H9 (cell line): ENCODE results near the gene DHCR7. TPM values are rescaled to one million over a fixed set of nuclear protein-coding genes. Genes with fewer than 3 reads are reported as not detected.

ENCODE experiments used
- DNase-seq: peaks from one replicate; pipeline ENCODE4 v3.0.0-alpha.2; 2017
- H2AFZ ChIP-seq: one replicate; pipeline ENCODE4 v1.6.1; 2013; ENCODE audit warnings: mild to moderate bottlenecking, low read length, control low read depth, moderate library complexity
- H2AK5ac ChIP-seq: 2 replicates; pipeline ENCODE4 v1.6.1; 2013; ENCODE audit warnings: low read length, control low read depth, mixed read lengths; ENCODE audit not compliant: insufficient read length
- H2BK120ac ChIP-seq: one replicate; pipeline ENCODE4 v1.6.1; 2013; ENCODE audit warnings: low read depth, mild to moderate bottlenecking, low read length, control low read depth, inconsistent platforms; ENCODE audit not compliant: poor library complexity, severe bottlenecking
- H2BK12ac ChIP-seq: 2 replicates; pipeline ENCODE4 v1.6.1; 2013; ENCODE audit warnings: low read length, control low read depth, mixed read lengths, low read depth; ENCODE audit not compliant: insufficient read length
- H2BK15ac ChIP-seq: 2 replicates; pipeline ENCODE4 v1.6.1; 2013; ENCODE audit warnings: low read depth, low read length, control low read depth
- H2BK20ac ChIP-seq: one replicate; pipeline ENCODE4 v1.6.1; 2013; ENCODE audit warnings: low read depth, mild to moderate bottlenecking, low read length, control low read depth, inconsistent platforms; ENCODE audit not compliant: poor library complexity, severe bottlenecking
- H2BK5ac ChIP-seq: 2 replicates; pipeline ENCODE4 v1.6.1; 2013; ENCODE audit warnings: low read length, control low read depth, mixed read lengths; ENCODE audit not compliant: insufficient read length
- H3K14ac ChIP-seq: 2 replicates; pipeline ENCODE4 v1.6.1; 2013; ENCODE audit warnings: low read length, control low read depth; ENCODE audit not compliant: insufficient read depth
- H3K18ac ChIP-seq: 2 replicates; pipeline ENCODE4 v1.6.1; 2013; ENCODE audit warnings: low read depth, mild to moderate bottlenecking, mixed read lengths, low read length, control low read depth; ENCODE audit not compliant: insufficient read length
- H3K23ac ChIP-seq: 2 replicates; pipeline ENCODE4 v1.6.1; 2013; ENCODE audit warnings: low read length, control low read depth, mixed read lengths, low read depth; ENCODE audit not compliant: insufficient read length
- H3K23me2 ChIP-seq: 2 replicates; pipeline ENCODE4 v1.6.1; 2013; ENCODE audit warnings: low read depth, mild to moderate bottlenecking, mixed read lengths, low read length, control low read depth; ENCODE audit not compliant: insufficient read length, poor library complexity, severe bottlenecking
- H3K27ac ChIP-seq: 2 replicates; pipeline ENCODE4 v1.5.1; 2013; ENCODE audit warnings: low read length, control low read depth, mixed read lengths, low read depth; ENCODE audit not compliant: insufficient read length
- H3K27me3 ChIP-seq: 2 replicates; pipeline ENCODE4 v1.6.1; 2013; ENCODE audit warnings: low read length, control low read depth, inconsistent platforms; ENCODE audit not compliant: insufficient read depth
- H3K4ac ChIP-seq: 2 replicates; pipeline ENCODE4 v1.6.1; 2013; ENCODE audit warnings: low read depth, mild to moderate bottlenecking, control low read depth, inconsistent platforms, low read length, moderate library complexity
- H3K4me1 ChIP-seq: 2 replicates; pipeline ENCODE4 v1.6.1; 2013; ENCODE audit warnings: low read length, control low read depth, inconsistent platforms; ENCODE audit not compliant: insufficient read depth
- H3K4me2 ChIP-seq: 2 replicates; pipeline ENCODE4 v1.6.1; 2013; ENCODE audit warnings: low read length, control low read depth, mixed read lengths; ENCODE audit not compliant: insufficient read length, insufficient read depth
- H3K56ac ChIP-seq: 2 replicates; pipeline ENCODE4 v1.6.1; 2013; ENCODE audit warnings: low read depth, mild to moderate bottlenecking, mixed read lengths, low read length, control low read depth; ENCODE audit not compliant: insufficient read length
- H3K79me1 ChIP-seq: 2 replicates; pipeline ENCODE4 v1.6.1; 2013; ENCODE audit warnings: low read depth, mild to moderate bottlenecking, moderate library complexity, low read length, control low read depth, inconsistent platforms; ENCODE audit not compliant: insufficient read depth, poor library complexity, severe bottlenecking
- H3K79me2 ChIP-seq: 2 replicates; pipeline ENCODE4 v1.6.1; 2013; ENCODE audit warnings: low read length, control low read depth, inconsistent platforms; ENCODE audit not compliant: insufficient read depth
- H3K9ac ChIP-seq: 2 replicates; pipeline ENCODE4 v1.6.1; 2013; ENCODE audit warnings: low read length, control low read depth, mixed read lengths; ENCODE audit not compliant: insufficient read length; ENCODE audit errors: extremely low read depth
- H3K9me3 ChIP-seq: one replicate; pipeline ENCODE4 v1.6.1; 2013; ENCODE audit warnings: low read depth, low read length, inconsistent platforms; ENCODE audit not compliant: control insufficient read depth
- H3T11ph ChIP-seq: one replicate; pipeline ENCODE4 v1.6.1; 2013; ENCODE audit warnings: mild to moderate bottlenecking, low read length, control low read depth, inconsistent platforms
- H4K20me1 ChIP-seq: one replicate; pipeline ENCODE4 v1.6.1; 2013; ENCODE audit not compliant: control insufficient read depth, insufficient read length, insufficient read depth
- H4K5ac ChIP-seq: 2 replicates; pipeline ENCODE4 v1.6.1; 2013; ENCODE audit warnings: low read depth, mild to moderate bottlenecking, mixed read lengths, low read length, control low read depth; ENCODE audit not compliant: insufficient read length
- H4K8ac ChIP-seq: replicated peaks from 2 replicates; pipeline ENCODE4 v1.6.1; 2013; ENCODE audit warnings: low read length, control low read depth, mixed read lengths, low read depth; ENCODE audit not compliant: insufficient read length
- H4K91ac ChIP-seq: 2 replicates; pipeline ENCODE4 v1.6.1; 2013; ENCODE audit warnings: low read depth, mild to moderate bottlenecking, moderate library complexity, mixed read lengths, low read length, control low read depth; ENCODE audit not compliant: insufficient read length
- H3K27ac Mint-ChIP-seq, 3 experiments: 2 replicates in 2 of 3; 3 replicates in 1 of 3; pipeline ENCODE4 v1.8.0; 2020 to 2021; ENCODE audit warnings: mixed read lengths in 3 of 3, mild to moderate bottlenecking in 1 of 3, moderate library complexity in 1 of 3
- H3K27me3 Mint-ChIP-seq: 2 replicates; pipeline ENCODE4 v1.8.0; 2021; ENCODE audit warnings: low read depth, mild to moderate bottlenecking, moderate library complexity, mixed read lengths
- H3K36me3 Mint-ChIP-seq, 3 experiments: 2 replicates in 2 of 3; 3 replicates in 1 of 3; pipeline ENCODE4 v1.8.0; 2020 to 2021; ENCODE audit warnings: low read depth in 3 of 3, mixed read lengths in 3 of 3; ENCODE audit not compliant: insufficient read depth in 1 of 3
- H3K4me1 Mint-ChIP-seq, 2 experiments: 2 replicates each; pipeline ENCODE4 v1.8.0; 2020; ENCODE audit warnings: mixed read lengths in 2 of 2
- H3K4me3 Mint-ChIP-seq, 2 experiments: 2 replicates in 1 of 2; 3 replicates in 1 of 2; pipeline ENCODE4 v1.8.0; 2020 to 2021; ENCODE audit warnings: mild to moderate bottlenecking in 2 of 2, mixed read lengths in 2 of 2, moderate library complexity in 1 of 2
- H3K9me3 Mint-ChIP-seq, 2 experiments: 2 replicates in 1 of 2; 3 replicates in 1 of 2; pipeline ENCODE4 v1.8.0; 2020; ENCODE audit warnings: mild to moderate bottlenecking in 2 of 2, mixed read lengths in 2 of 2, moderate library complexity in 1 of 2
- whole genome bisulfite sequencing: extraction: QIAGEN DNeasy Blood & Tissue Kit; methylation state at CpG from one replicate; pipeline ENCODE4 v1.1.7; 2013; ENCODE audit warnings: missing lambda C conversion rate, low lambda C conversion rate, mixed read lengths; ENCODE audit not compliant: insufficient read length; ENCODE audit errors: extremely low coverage; 5-methylcytosine and 5-hydroxymethylcytosine counted together
- total RNA-seq: library from RNA; stranded (reverse); gene quantifications from 2 replicates; pipeline ENCODE4 v1.2.1, GENCODE V29; 2021
- TF ChIP-seq, protein P1 (sequence below): fragments of 200-600 bp; sonication (generic); conservative IDR thresholded peaks from 3 replicates; pipeline ENCODE4 v1.8.0; 2021; ENCODE audit warnings: antibody characterized with exemption, mild to moderate bottlenecking

Gene DHCR7
- total RNA-seq, 1 experiment from 2014 or later = 124 TPM

GRCh38 chr11:71400216-71400615, 48.0 kb downstream of the DHCR7 start:
- no peak overlapping the region for H2AK5ac ChIP-seq
- H4K8ac ChIP-seq = no peak overlapping the region
- no peak for DNase-seq
- no peak overlapping the region for H2AFZ ChIP-seq
- no peaks in the 10 kb centered on the region for H4K20me1 ChIP-seq
- no peak overlapping the region for H3T11ph ChIP-seq
- H3K27me3 Mint-ChIP-seq = peaks cover 25% of the 10 kb centered on the region
- no peak overlapping the region for H2BK5ac ChIP-seq
- no peak overlapping the region for H3K4ac ChIP-seq
- TF ChIP-seq, protein P1, sequence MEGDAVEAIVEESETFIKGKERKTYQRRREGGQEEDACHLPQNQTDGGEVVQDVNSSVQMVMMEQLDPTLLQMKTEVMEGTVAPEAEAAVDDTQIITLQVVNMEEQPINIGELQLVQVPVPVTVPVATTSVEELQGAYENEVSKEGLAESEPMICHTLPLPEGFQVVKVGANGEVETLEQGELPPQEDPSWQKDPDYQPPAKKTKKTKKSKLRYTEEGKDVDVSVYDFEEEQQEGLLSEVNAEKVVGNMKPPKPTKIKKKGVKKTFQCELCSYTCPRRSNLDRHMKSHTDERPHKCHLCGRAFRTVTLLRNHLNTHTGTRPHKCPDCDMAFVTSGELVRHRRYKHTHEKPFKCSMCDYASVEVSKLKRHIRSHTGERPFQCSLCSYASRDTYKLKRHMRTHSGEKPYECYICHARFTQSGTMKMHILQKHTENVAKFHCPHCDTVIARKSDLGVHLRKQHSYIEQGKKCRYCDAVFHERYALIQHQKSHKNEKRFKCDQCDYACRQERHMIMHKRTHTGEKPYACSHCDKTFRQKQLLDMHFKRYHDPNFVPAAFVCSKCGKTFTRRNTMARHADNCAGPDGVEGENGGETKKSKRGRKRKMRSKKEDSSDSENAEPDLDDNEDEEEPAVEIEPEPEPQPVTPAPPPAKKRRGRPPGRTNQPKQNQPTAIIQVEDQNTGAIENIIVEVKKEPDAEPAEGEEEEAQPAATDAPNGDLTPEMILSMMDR = no peak
- H3K79me1 ChIP-seq = no peaks in the 10 kb centered on the region
- H3K23me2 ChIP-seq = no peaks in the 10 kb centered on the region
- no CpG with 5 or more reads among the region's 9 CpGs for WGBS
- H2BK20ac ChIP-seq = no peak overlapping the region
- no peaks in the 10 kb centered on the region for H3K4me1 Mint-ChIP-seq
- no peak overlapping the region for H3K56ac ChIP-seq
- H3K9me3 Mint-ChIP-seq = peaks cover 11 to 15% of the 10 kb centered on the region in 2 experiments
- no peak overlapping the region for H4K5ac ChIP-seq
- H3K14ac ChIP-seq = no peak overlapping the region
- H3K4me1 ChIP-seq = no peaks in the 10 kb centered on the region
- H3K36me3 Mint-ChIP-seq = 0 out of 7 replicates have a peak, but pooled peaks cover 0 to 3% (median 0%) of the 10 kb centered on the region in 3 experiments
- H3K9me3 ChIP-seq = no peaks in the 10 kb centered on the region
- no peak overlapping the region for H4K91ac ChIP-seq
- no peak overlapping the region for H2BK15ac ChIP-seq
- H2BK120ac ChIP-seq = no peak overlapping the region
- H3K4me2 ChIP-seq = no peak overlapping the region
- H3K79me2 ChIP-seq = no peaks in the 10 kb centered on the region
- no peak overlapping the region for H3K27ac ChIP-seq
- H2BK12ac ChIP-seq = no peak overlapping the region
- H3K27ac Mint-ChIP-seq = no peak overlapping the region
- no peak overlapping the region for H3K18ac ChIP-seq
- no peak overlapping the region for H3K4me3 Mint-ChIP-seq
- H3K27me3 ChIP-seq = no peaks in the 10 kb centered on the region
- H3K9ac ChIP-seq = no peak overlapping the region
- no peak overlapping the region for H3K23ac ChIP-seq
